HG03175 (cell line): ENCODE data around the gene LFNG.

ENCODE experiments used
- ATAC-seq: cut with Tn5 transposase; IDR thresholded peaks from one replicate; pipeline ENCODE4 v1.9.1; 2021; ENCODE audit warnings: mild to moderate bottlenecking, moderate library complexity; ENCODE audit not compliant: unreplicated experiment

The LFNG gene

GRCh38 chr7:2568521-2569223, 49.1 kb downstream of the LFNG start:
- no peak for ATAC-seq

- no peak for ATAC-seq
These were observed 49.8 kb downstream of the LFNG start for GRCh38 chr7:2569421-2569820.

- no peak for ATAC-seq
These were observed 50.4 kb downstream of the LFNG start for GRCh38 chr7:2570021-2570420.

GRCh38 chr7:2571409-2571808, 51.8 kb downstream of the LFNG start:
- no peak for ATAC-seq

GRCh38 chr7:2572101-2572842, 52.7 kb downstream of the LFNG start:
- ATAC-seq, result no peak

- ATAC-seq, result no peak
These were observed 54.2 kb downstream of the LFNG start for GRCh38 chr7:2573761-2574160.

- no peak for ATAC-seq
These were observed 55.6 kb downstream of the LFNG start for GRCh38 chr7:2575046-2575732.

GRCh38 chr7:2575733-2576340, 56.3 kb downstream of the LFNG start:
- no peak for ATAC-seq

- no peak for ATAC-seq
These were observed 57.3 kb downstream of the LFNG start for GRCh38 chr7:2576742-2577491.
